ENCODE measurements around the gene ENDOV.

Gene ENDOV

DNA sequence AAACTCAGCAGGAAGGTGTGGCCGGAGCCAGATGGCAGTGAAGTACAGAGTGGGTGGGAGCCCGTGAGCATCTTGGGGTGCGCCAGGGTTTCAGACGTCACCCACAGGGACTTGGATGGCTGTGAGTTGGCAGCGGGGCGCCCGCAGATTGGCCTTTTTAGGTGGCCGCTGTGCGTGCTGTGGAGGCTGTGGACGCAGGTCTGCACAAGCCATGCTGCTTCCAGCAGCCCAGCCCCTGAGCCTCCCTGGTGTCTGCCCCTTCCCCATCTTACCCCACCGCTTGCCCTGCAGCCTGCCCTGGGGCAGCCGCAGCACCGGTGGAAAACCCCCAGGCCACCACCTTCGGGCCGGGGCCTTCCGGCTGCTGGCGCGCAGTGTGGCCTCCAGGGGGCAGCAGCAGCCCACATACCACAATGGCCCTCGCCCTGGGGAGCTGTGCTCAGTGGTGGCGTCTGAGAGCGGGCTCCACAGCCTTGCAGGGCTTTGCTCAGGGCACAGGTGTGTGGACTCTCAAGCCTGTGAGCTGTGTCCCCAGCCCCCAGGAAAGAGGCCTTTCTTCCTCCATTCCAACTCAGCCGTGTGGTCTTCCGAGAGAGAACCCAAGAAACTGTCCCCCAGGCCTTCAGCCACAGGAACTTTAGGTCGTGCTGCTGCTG lies 11.8 kb downstream of the ENDOV start:
- Histone ChIP-seq H3K9me3 (ENCODE audit: insufficient read depth, low read length) (no peaks in the 10 kb centered on the region), H3K9ac (ENCODE audit: low read length) (no peak overlapping the region), H2AFZ (ENCODE audit: low read depth, low read length) (peak overlapping the region; percentile 84), H3K27ac (ENCODE audit: low read length) (no peak overlapping the region), H3K4me3 (ENCODE audit: low read length) (peak overlapping the region; percentile 59), H4K20me1 (ENCODE audit: insufficient read depth, low read length) (no peaks in the 10 kb centered on the region), H3K79me2 (ENCODE audit: low read length) (no peaks in the 10 kb centered on the region), H3K4me1 (ENCODE audit: low read length) (peaks cover 9% of the 10 kb centered on the region), H3K27me3 (ENCODE audit: low read depth, low read length) (no peaks in the 10 kb centered on the region), H3K36me3 (replicated peaks; ENCODE audit: low read depth, low read length) (no peaks in the 10 kb centered on the region), H3K4me2 (ENCODE audit: low read length) (peak overlapping the region; percentile 83)
- TF ChIP-seq, protein P1, sequence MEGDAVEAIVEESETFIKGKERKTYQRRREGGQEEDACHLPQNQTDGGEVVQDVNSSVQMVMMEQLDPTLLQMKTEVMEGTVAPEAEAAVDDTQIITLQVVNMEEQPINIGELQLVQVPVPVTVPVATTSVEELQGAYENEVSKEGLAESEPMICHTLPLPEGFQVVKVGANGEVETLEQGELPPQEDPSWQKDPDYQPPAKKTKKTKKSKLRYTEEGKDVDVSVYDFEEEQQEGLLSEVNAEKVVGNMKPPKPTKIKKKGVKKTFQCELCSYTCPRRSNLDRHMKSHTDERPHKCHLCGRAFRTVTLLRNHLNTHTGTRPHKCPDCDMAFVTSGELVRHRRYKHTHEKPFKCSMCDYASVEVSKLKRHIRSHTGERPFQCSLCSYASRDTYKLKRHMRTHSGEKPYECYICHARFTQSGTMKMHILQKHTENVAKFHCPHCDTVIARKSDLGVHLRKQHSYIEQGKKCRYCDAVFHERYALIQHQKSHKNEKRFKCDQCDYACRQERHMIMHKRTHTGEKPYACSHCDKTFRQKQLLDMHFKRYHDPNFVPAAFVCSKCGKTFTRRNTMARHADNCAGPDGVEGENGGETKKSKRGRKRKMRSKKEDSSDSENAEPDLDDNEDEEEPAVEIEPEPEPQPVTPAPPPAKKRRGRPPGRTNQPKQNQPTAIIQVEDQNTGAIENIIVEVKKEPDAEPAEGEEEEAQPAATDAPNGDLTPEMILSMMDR (IDR thresholded peaks at IDR 0.05; ENCODE audit: low read depth, low read length): peak; percentile 92
- no peak for TF ChIP-seq EZH2phosphoT487 (IDR thresholded peaks at IDR 0.05; ENCODE audit: low read depth)

DNA sequence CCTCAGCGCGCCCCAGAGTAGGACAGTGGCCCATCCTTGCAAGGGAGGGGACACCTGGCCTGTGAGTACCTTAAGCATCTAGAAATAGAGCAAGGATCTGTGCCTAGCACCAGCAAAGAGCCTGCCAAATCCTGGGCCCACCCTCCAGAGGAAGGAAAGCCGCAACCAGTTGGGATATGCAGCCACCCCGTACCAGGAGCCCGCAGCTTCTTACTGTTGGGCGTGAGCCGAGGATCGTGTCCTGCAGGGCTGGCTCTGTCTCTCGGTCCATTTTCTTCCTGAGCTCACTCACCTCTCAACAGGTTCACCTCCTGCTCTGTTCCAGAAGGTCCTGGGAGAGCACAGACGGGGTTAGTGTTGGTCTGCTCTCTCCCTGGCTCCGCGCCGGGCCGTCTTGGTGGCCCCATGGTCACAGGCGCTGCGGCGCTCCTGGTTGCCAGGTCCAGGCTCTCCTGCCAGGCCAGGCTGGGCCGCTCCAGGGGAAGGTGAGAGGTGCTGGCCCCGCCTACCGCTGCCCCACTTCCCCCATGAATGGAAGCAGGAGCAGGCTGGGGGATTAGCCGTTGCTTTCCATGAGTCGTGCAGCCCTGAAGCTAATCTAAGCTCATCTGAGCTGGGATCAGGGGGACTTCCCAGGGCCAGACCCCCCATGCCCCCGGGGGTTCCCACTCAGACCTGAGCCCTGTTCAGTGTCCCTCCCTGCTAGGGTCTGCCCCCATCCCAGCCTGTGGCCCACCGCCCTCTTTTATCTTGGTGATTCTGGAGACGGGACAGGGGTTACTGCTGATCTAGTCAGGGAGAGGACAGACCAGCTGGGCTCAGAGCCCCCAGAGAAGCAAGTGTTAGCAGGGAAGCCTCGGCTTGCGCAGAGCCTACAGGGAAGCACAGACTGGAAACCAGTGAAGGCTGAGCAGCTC lies 12.7 kb downstream of the ENDOV start:
- Histone ChIP-seq H3K4me1 (ENCODE audit: low read length) (peaks cover 9% of the 10 kb centered on the region), H3K79me2 (ENCODE audit: low read length) (no peaks in the 10 kb centered on the region), H3K27ac (ENCODE audit: low read length) (no peak overlapping the region), H3K27me3 (ENCODE audit: low read depth, low read length) (no peaks in the 10 kb centered on the region), H3K9me3 (ENCODE audit: insufficient read depth, low read length) (no peaks in the 10 kb centered on the region), H3K36me3 (replicated peaks; ENCODE audit: low read depth, low read length) (no peaks in the 10 kb centered on the region), H2AFZ (ENCODE audit: low read depth, low read length) (no peak overlapping the region), H4K20me1 (ENCODE audit: insufficient read depth, low read length) (no peaks in the 10 kb centered on the region), H3K9ac (ENCODE audit: low read length) (no peak overlapping the region), H3K4me3 (ENCODE audit: low read length) (no peak overlapping the region), H3K4me2 (ENCODE audit: low read length) (peak overlapping the region; percentile 83; the same call in 1 of the 2 replicates)
- no peak for TF ChIP-seq EZH2phosphoT487 (IDR thresholded peaks at IDR 0.05; ENCODE audit: low read depth)
- TF ChIP-seq, protein P1 (IDR thresholded peaks at IDR 0.05; ENCODE audit: low read depth, low read length): no peak

DNA sequence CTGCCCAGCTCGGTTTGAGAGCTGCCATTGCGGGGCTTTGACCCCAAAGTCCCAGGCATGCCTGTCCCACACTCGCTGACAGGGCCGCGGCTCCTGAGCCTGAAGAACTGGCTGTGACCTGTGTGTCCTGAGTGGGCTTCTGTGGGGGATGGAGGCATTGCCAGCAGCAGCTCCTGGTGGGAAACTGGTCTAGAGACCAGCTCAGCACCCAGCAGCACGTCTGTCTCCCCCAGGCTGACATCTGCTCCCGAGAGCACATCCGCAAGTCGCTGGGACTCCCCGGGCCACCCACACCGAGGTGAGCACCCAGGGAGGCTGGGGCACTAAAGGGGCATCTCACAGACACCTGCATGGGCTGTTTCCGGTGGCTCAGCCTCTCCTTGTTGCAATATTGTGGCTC lies 13.4 kb downstream of the ENDOV start:
- Histone ChIP-seq H3K27me3 (ENCODE audit: low read depth, low read length) (no peaks in the 10 kb centered on the region), H3K4me2 (ENCODE audit: low read length) (no peak overlapping the region), H2AFZ (ENCODE audit: low read depth, low read length) (no peak overlapping the region), H3K79me2 (ENCODE audit: low read length) (no peaks in the 10 kb centered on the region), H3K9me3 (ENCODE audit: insufficient read depth, low read length) (no peaks in the 10 kb centered on the region), H3K4me1 (ENCODE audit: low read length) (peaks cover 9% of the 10 kb centered on the region), H4K20me1 (ENCODE audit: insufficient read depth, low read length) (no peaks in the 10 kb centered on the region), H3K27ac (ENCODE audit: low read length) (no peak overlapping the region), H3K36me3 (replicated peaks; ENCODE audit: low read depth, low read length) (no peaks in the 10 kb centered on the region), H3K4me3 (ENCODE audit: low read length) (no peak overlapping the region), H3K9ac (ENCODE audit: low read length) (no peak overlapping the region)
- TF ChIP-seq, protein P1 (IDR thresholded peaks at IDR 0.05; ENCODE audit: low read depth, low read length): no peak
- TF ChIP-seq EZH2phosphoT487 (IDR thresholded peaks at IDR 0.05; ENCODE audit: low read depth): no peak

DNA sequence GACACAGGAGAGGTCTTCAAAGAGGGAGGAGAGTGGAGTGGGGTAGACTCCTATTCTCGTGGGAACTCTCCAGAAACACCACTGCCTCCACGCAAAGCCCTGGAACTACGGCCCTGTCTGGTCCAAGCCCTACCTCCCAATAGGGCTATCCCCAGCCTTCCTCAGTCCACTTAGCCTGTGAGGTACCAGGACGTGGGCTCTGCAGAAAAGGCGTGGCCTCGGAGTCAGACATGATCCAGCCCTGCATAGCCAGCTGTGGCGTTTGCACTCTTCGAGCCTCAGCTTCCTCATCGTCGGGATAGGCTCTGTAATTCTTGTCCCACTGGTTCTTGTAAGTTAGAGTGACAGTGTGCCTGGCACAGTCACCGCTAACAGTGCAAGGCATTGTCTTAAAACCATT lies 13.8 kb downstream of the ENDOV start:
- no peak overlapping the region for H2AFZ ChIP-seq (ENCODE audit: low read depth, low read length)
- TF ChIP-seq EZH2phosphoT487 (IDR thresholded peaks at IDR 0.05; ENCODE audit: low read depth): no peak
- TF ChIP-seq, protein P1 (IDR thresholded peaks at IDR 0.05; ENCODE audit: low read depth, low read length): no peak
- H3K4me2 ChIP-seq (ENCODE audit: low read length): no peak overlapping the region
- H3K79me2 ChIP-seq (ENCODE audit: low read length): no peaks in the 10 kb centered on the region
- H3K4me3 ChIP-seq (ENCODE audit: low read length): no peak overlapping the region
- H3K27me3 ChIP-seq (ENCODE audit: low read depth, low read length): no peaks in the 10 kb centered on the region
- no peaks in the 10 kb centered on the region for H3K36me3 ChIP-seq (replicated peaks; ENCODE audit: low read depth, low read length)
- no peaks in the 10 kb centered on the region for H4K20me1 ChIP-seq (ENCODE audit: insufficient read depth, low read length)
- H3K4me1 ChIP-seq (ENCODE audit: low read length): peaks cover 9% of the 10 kb centered on the region
- no peak overlapping the region for H3K27ac ChIP-seq (ENCODE audit: low read length)
- no peak overlapping the region for H3K9ac ChIP-seq (ENCODE audit: low read length)
- H3K9me3 ChIP-seq (ENCODE audit: insufficient read depth, low read length): no peaks in the 10 kb centered on the region

Measured in OCI-LY3 (cell line).